Fibroblast of villous mesenchyme (primary cell): ENCODE measurements around the gene KCNQ1. TPM values are rescaled to one million over a fixed set of nuclear protein-coding genes. Genes with fewer than 3 reads are reported as not detected.

Experiments
- DNase-seq: peaks from one replicate; pipeline ENCODE4 v3.0.0-alpha.2; 2010; ENCODE audit warnings: low read depth
- H3K4me3 ChIP-seq: 2 replicates; pipeline ENCODE4 v1.5.1; 2011; ENCODE audit warnings: low read depth, mild to moderate bottlenecking, low read length
- CTCF ChIP-seq: IDR thresholded peaks from 2 replicates; pipeline ENCODE4 v1.5.1; 2012; ENCODE audit warnings: low read depth, mild to moderate bottlenecking, low read length; ENCODE audit not compliant: insufficient read depth
- total RNA-seq: library from RNA; depleted of rRNA; stranded (reverse); fragments of >200 nt; gene quantifications from 2 replicates; pipeline ENCODE4 v1.2.3, GENCODE V29; 2012

The KCNQ1 gene
- total RNA-seq, 1 donor, result not detected

- no peak for DNase-seq
- TF ChIP-seq CTCF, result no peak
- no peak overlapping the region for H3K4me3 ChIP-seq
Measured at GRCh38 chr11:2540223-2540991, 95.6 kb downstream of the KCNQ1 start.

GRCh38 chr11:2540992-2541680 is 96.3 kb downstream of the KCNQ1 start:
- no peak overlapping the region for H3K4me3 ChIP-seq
- DNase-seq, result no peak
- no peak for TF ChIP-seq CTCF

GRCh38 chr11:2541881-2542361 is 97.1 kb downstream of the KCNQ1 start:
- no peak for TF ChIP-seq CTCF
- H3K4me3 ChIP-seq, result no peak overlapping the region
- DNase-seq, result no peak

- TF ChIP-seq CTCF, result no peak
- no peak for DNase-seq
- no peak overlapping the region for H3K4me3 ChIP-seq
Measured at GRCh38 chr11:2542406-2542805, 97.6 kb downstream of the KCNQ1 start.

GRCh38 chr11:2547806-2548205 is 103.0 kb downstream of the KCNQ1 start:
- H3K4me3 ChIP-seq, result no peak overlapping the region
- TF ChIP-seq CTCF, result no peak
- no peak for DNase-seq

GRCh38 chr11:2548596-2548995 is 103.8 kb downstream of the KCNQ1 start:
- DNase-seq, result no peak
- no peak overlapping the region for H3K4me3 ChIP-seq
- no peak for TF ChIP-seq CTCF

- no peak for TF ChIP-seq CTCF
- no peak for DNase-seq
- no peak overlapping the region for H3K4me3 ChIP-seq
Measured at GRCh38 chr11:2549080-2549479, 104.3 kb downstream of the KCNQ1 start.
